ENCODE measurements around the gene OPALIN.

The OPALIN gene

GRCh38 chr10:96358851-96359540, at the start of gene OPALIN:
Gene OPALIN (minus strand): TSS chr10:96359002. CDS start chr10:96358896, 106 bp downstream.
- no peak for DNase-seq (ENCODE audit: low read depth)
- no peak within 1 kb of the TSS for H3K4me3 ChIP-seq (ENCODE audit: low read length)
- TF ChIP-seq, protein P1, sequence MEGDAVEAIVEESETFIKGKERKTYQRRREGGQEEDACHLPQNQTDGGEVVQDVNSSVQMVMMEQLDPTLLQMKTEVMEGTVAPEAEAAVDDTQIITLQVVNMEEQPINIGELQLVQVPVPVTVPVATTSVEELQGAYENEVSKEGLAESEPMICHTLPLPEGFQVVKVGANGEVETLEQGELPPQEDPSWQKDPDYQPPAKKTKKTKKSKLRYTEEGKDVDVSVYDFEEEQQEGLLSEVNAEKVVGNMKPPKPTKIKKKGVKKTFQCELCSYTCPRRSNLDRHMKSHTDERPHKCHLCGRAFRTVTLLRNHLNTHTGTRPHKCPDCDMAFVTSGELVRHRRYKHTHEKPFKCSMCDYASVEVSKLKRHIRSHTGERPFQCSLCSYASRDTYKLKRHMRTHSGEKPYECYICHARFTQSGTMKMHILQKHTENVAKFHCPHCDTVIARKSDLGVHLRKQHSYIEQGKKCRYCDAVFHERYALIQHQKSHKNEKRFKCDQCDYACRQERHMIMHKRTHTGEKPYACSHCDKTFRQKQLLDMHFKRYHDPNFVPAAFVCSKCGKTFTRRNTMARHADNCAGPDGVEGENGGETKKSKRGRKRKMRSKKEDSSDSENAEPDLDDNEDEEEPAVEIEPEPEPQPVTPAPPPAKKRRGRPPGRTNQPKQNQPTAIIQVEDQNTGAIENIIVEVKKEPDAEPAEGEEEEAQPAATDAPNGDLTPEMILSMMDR (conservative IDR thresholded peaks at IDR 0.05; ENCODE audit: low read length), result no peak

GRCh38 chr10:96408201-96408600, 49.4 kb upstream of the OPALIN start:
- TF ChIP-seq, protein P1 (conservative IDR thresholded peaks at IDR 0.05; ENCODE audit: low read length), result no peak
- DNase-seq (ENCODE audit: low read depth), result no peak
- H3K4me3 ChIP-seq (ENCODE audit: low read length), result no peak overlapping the region

- no peak overlapping the region for H3K4me3 ChIP-seq (ENCODE audit: low read length)
- TF ChIP-seq, protein P1 (conservative IDR thresholded peaks at IDR 0.05; ENCODE audit: low read length), result no peak
- DNase-seq (ENCODE audit: low read depth), result no peak
These were observed 48.8 kb upstream of the OPALIN start for GRCh38 chr10:96407560-96408069.

DNA sequence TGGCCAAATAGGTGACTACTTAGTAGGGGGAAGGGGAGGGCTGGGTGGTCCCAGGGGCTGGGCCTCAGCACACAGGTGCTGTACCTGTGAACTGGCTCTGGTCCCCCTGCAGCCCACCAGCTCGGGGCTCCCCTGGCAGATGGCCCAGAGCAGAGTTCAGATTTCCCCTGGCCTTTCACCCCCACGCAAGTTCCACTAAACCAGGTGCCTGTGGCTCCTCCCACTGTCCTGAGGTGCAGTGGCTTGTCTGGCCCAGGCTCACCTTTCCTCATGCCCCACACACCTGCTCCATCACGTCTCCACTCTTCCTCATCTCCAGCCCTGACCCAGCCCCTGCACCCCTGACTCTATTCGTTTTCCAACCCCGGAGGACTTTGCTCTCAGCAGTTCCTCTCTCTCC, 47.3 kb upstream of the OPALIN start:
- no peak overlapping the region for H3K4me3 ChIP-seq (ENCODE audit: low read length)
- TF ChIP-seq, protein P1 (conservative IDR thresholded peaks at IDR 0.05; ENCODE audit: low read length), result no peak
- DNase-seq (ENCODE audit: low read depth), result no peak

GRCh38 chr10:96402417-96403305, 43.9 kb upstream of the OPALIN start:
- TF ChIP-seq, protein P1 (conservative IDR thresholded peaks at IDR 0.05; ENCODE audit: low read length), result no peak
- DNase-seq (ENCODE audit: low read depth), result no peak
- no peak overlapping the region for H3K4me3 ChIP-seq (ENCODE audit: low read length)

- TF ChIP-seq, protein P1 (conservative IDR thresholded peaks at IDR 0.05; ENCODE audit: low read length), result no peak
- no peak for DNase-seq (ENCODE audit: low read depth)
- no peak overlapping the region for H3K4me3 ChIP-seq (ENCODE audit: low read length)
These were observed 42.2 kb upstream of the OPALIN start for GRCh38 chr10:96401036-96401435.
